Neural crest cell (in vitro differentiated cells): ENCODE data around the gene PANK4. TPM values are rescaled to one million over a fixed set of nuclear protein-coding genes. Genes with fewer than 3 reads are reported as not detected.
A peak's percentile ranks its signal among the peaks of the same experiment; 100 is the strongest.
"Not testable (repeated sequence)": the region's sequence is repeated elsewhere in the genome, so short reads cannot be mapped to it uniquely, and the experiment has no call there.

Source experiments
- DNase-seq: peaks from one replicate; pipeline ENCODE4 v3.0.0; 2021; ENCODE audit warnings: low read depth, mixed read lengths, low spot score
- H3K27ac Mint-ChIP-seq: one replicate; pipeline ENCODE4 v1.8.0; 2021; ENCODE audit warnings: mild to moderate bottlenecking, mixed read lengths; ENCODE audit not compliant: unreplicated experiment
- H3K27me3 Mint-ChIP-seq: 2 replicates; pipeline ENCODE4 v1.8.0; 2021; ENCODE audit warnings: low read depth, mild to moderate bottlenecking, mixed read lengths
- H3K36me3 Mint-ChIP-seq: 2 replicates; pipeline ENCODE4 v1.8.0; 2021; ENCODE audit warnings: low read depth, mild to moderate bottlenecking, mixed read lengths
- H3K4me1 Mint-ChIP-seq: 2 replicates; pipeline ENCODE4 v1.8.0; 2021; ENCODE audit warnings: mixed read lengths
- H3K4me3 Mint-ChIP-seq: one replicate; pipeline ENCODE4 v1.8.0; 2021; ENCODE audit warnings: mild to moderate bottlenecking, mixed read lengths
- H3K9me3 Mint-ChIP-seq: 2 replicates; pipeline ENCODE4 v1.8.0; 2021; ENCODE audit warnings: mixed read lengths
- long read RNA-seq: library from polyadenylated mRNA; unstranded; transcript quantifications from one replicate; pipeline ENCODE4 v2.0.0, GENCODE V29; 2020
- total RNA-seq: library from RNA; stranded (reverse); gene quantifications from 2 replicates; pipeline ENCODE4 v1.2.1, GENCODE V29; 2021
- TF ChIP-seq, protein P1 (sequence below): fragments of 200-600 bp; sonication (generic); conservative IDR thresholded peaks from 2 replicates; pipeline ENCODE4 v1.5.0; 2021; ENCODE audit warnings: antibody characterized with exemption, mild to moderate bottlenecking

PANK4 gene
- 62.5 and 65.5 TPM in 2 replicates for total RNA-seq
- long read RNA-seq, transcript PANK4-201 (19 exons, 2,677 nt): major isoform, 7 of 11 reads
- long read RNA-seq, partial matches to known transcripts: 2 of 11 reads
- long read RNA-seq, other reads (novel, unspliced or antisense): 2 of 11 reads

DNA sequence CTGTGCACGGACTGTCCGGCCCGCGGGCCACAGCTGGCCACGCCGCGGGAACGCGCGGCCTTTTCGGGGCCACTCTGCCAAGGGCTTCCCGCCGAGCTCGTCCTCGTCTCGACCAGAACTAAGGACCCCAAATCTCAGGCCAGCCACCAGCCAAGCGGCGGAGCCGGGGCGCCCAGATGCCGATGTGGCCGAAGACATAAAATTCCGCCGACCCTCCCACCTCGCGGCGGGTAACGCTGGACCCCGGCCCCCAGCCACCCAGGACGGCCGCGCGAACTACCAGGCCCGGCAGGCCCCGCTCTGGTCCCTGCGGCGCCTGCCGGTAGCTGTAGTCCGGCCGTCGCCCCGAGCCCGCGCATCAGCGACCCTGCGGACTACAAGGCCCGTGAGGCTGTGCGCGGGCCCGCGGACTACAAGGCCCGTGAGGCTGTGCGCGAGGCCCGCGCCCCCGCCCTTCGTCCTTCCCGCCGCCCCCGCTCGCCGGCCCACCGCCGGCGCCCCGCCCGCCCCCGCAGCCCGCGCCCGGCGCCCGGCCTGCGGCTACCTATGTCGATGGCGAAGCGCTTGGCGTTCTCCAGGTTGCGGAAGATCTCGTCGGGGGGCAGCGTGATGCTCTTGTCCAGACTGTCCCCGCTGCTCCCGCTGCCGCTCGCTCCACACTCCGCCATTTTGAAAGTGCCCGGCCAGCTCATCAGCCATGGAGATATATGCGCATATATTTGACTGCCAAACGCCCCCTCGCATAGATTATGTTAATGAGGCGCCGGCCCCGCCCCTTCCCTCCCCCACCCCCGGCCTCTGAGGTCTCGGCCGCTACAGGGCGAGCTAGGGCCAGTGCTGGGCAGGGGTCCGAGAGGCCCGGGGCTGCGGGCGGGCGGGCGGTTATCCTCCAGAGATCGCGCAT lies at the start of gene PANK4:
Gene PANK4, minus strand, starts transcription at position 677 of the 904 bp plus-strand sequence. Its CDS starts 9 bp downstream, at position 668.
- H3K4me3 Mint-ChIP-seq: peak within 1 kb of the TSS; percentile 98
- DNase-seq: peak; percentile 80
- TF ChIP-seq, protein P1, sequence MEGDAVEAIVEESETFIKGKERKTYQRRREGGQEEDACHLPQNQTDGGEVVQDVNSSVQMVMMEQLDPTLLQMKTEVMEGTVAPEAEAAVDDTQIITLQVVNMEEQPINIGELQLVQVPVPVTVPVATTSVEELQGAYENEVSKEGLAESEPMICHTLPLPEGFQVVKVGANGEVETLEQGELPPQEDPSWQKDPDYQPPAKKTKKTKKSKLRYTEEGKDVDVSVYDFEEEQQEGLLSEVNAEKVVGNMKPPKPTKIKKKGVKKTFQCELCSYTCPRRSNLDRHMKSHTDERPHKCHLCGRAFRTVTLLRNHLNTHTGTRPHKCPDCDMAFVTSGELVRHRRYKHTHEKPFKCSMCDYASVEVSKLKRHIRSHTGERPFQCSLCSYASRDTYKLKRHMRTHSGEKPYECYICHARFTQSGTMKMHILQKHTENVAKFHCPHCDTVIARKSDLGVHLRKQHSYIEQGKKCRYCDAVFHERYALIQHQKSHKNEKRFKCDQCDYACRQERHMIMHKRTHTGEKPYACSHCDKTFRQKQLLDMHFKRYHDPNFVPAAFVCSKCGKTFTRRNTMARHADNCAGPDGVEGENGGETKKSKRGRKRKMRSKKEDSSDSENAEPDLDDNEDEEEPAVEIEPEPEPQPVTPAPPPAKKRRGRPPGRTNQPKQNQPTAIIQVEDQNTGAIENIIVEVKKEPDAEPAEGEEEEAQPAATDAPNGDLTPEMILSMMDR: no peak
- peak within 1 kb of the TSS; percentile 97 for H3K27ac Mint-ChIP-seq
- peaks cover 30% of the 10 kb centered on the region for H3K4me1 Mint-ChIP-seq
- H3K27me3 Mint-ChIP-seq: peaks cover 33% of the 10 kb centered on the region
- H3K36me3 Mint-ChIP-seq: no peaks in the 10 kb centered on the region
- H3K9me3 Mint-ChIP-seq: no peaks in the 10 kb centered on the region

DNA sequence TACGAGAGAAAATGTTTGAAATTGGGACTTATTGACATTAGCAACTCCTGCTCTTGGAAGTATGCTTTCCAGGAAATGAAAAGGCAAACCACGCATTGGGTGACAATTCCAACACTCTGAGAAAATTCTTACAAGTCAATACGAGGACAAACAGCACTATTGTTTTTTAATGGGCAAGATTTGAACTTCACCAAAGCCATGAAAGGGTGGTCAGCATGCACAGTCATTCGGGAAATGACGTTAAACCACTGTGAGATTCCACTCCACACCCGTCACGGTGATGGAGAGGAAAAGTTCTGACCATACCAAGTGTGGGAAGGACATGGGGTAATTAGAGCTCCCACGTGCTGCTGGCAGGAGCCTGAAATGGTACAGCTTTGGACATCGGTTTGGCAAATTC lies 48.0 kb upstream of the PANK4 start:
- no peaks in the 10 kb centered on the region for H3K36me3 Mint-ChIP-seq
- H3K27me3 Mint-ChIP-seq: peaks cover 2% of the 10 kb centered on the region
- H3K9me3 Mint-ChIP-seq: no peaks in the 10 kb centered on the region
- no peak overlapping the region for H3K4me3 Mint-ChIP-seq
- TF ChIP-seq, protein P1: no peak
- H3K4me1 Mint-ChIP-seq: no peaks in the 10 kb centered on the region
- no peak for DNase-seq
- no peak overlapping the region for H3K27ac Mint-ChIP-seq

DNA sequence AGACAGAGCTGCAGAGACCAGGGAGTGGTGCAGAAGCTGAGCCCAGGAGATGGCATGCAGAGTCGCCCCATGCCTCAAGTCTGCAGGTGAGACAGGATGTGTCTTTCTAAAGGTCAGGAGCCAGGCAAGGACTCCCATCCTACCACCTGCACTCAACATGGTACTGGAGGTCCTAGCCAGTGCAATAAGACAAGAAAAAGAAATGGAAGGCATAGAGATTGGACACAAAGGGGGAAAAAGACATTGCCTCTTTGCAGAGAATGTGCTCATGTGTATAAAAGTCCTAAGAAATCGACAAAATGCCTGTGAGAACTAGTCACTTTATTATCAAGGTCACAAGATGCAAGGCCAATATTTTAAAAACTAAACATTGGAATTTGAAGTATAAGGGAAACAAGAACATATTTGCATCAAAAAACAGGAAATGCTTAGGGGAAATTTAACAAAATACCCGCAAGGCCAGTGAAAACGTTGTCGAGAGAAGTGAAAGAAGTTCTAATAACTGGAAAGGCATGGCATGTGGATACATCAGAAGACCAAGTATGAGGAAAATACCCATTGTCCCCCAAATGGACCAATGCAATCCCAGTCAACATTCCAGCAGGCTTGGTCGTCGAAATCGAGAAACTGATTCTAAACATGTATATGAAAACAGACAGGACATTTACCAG lies 47.0 kb upstream of the PANK4 start:
- Mint-ChIP-seq H3K27ac (no peak overlapping the region), H3K27me3 (peaks cover 2% of the 10 kb centered on the region), H3K4me3 (no peak overlapping the region), H3K9me3 (no peaks in the 10 kb centered on the region), H3K4me1 (no peaks in the 10 kb centered on the region), H3K36me3 (no peaks in the 10 kb centered on the region)
- DNase-seq: no peak
- TF ChIP-seq, protein P1: no peak

DNA sequence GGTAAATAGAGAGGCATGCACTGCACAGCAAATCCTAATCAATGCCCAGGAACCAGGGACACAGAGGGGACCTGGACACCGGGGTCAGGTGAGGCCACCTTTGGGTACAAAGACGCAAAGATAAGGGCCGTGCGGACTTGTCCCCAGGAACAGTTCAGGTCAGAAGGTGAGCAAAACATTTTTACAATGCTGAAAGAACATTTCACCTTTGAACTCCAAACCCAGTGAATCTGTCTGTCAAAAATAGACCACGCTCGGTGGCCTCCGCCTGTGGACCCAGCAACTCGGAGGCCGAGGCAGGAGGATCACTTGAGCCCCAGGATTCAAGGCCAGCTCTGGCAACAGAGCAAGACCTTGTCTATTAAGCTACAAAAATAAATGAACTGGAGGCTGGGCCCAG lies 45.0 kb upstream of the PANK4 start:
- Mint-ChIP-seq H3K27ac (no peak overlapping the region), H3K9me3 (no peaks in the 10 kb centered on the region), H3K4me3 (no peak overlapping the region), H3K4me1 (no peaks in the 10 kb centered on the region), H3K27me3 (peaks cover 2% of the 10 kb centered on the region), H3K36me3 (no peaks in the 10 kb centered on the region)
- TF ChIP-seq, protein P1: no peak
- no peak for DNase-seq

DNA sequence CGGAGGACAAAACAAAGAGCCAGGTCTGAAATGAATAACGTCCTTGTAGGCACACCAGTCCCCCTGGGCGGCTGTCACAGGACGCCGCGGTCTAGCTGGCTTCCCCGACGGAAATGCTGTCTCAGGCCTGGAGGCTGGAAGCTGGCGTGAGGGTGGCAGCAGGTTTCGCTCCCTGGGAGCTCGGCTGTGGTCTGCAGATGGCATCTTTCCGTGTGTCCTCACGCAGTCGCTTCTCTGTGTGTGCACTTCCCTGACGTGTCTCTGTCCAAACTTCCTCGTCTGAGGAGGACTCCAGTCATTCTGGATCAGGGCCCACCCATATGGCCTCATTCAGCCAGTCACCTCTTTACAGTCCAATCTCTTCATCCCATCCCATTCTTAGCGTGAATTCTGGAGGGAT lies 43.9 kb upstream of the PANK4 start:
- no peak for DNase-seq
- Mint-ChIP-seq H3K4me1 (no peaks in the 10 kb centered on the region), H3K27me3 (peaks cover 2% of the 10 kb centered on the region), H3K27ac (no peak overlapping the region), H3K9me3 (no peaks in the 10 kb centered on the region), H3K4me3 (no peak overlapping the region), H3K36me3 (no peaks in the 10 kb centered on the region)
- TF ChIP-seq, protein P1: no peak

DNA sequence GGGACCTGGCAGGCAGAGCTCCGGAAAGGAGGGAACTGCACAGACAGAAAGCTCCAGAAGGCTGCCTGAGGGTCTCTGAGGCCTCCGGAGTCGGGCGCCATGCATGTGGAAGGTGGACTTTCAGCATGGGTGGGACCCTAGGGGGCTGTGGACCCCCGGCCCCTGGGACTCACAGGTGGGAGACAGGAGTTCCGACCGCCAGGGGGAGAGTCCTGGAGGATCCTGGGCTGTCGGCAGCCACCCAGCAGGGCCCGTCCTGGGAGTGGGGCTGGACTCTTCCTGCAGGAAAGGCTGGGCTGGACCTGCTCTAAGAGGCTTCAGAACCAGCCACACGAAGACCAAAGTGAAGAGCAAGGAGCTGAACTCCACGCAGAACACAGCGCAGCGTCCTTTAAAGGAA lies 43.3 kb upstream of the PANK4 start:
- H3K4me1 Mint-ChIP-seq, H3K9me3 Mint-ChIP-seq, H3K36me3 Mint-ChIP-seq, DNase-seq, H3K27ac Mint-ChIP-seq, H3K4me3 Mint-ChIP-seq, H3K27me3 Mint-ChIP-seq: not testable (repeated sequence)
